ENCODE results near the gene SOCS4. TPM values are rescaled to one million over a fixed set of nuclear protein-coding genes. Genes with fewer than 3 reads are reported as not detected.

The SOCS4 gene
- total RNA-seq, 2 donors from 2014 or later: 8.2 to 9.7 TPM

DNA sequence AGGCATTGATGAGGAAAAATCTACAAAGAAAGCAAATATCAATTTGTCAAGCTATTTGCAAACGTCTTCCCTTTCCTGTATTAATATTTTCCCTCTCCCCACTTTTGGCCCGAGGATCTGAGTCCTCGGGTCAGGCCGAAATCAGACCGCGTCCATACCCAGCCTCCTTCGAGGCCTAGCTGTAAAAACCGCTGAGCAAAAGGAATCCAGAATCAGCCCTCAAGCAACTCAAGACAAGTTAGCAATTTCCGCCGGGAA, 24.1 kb downstream of the SOCS4 start:
- TF ChIP-seq POLR2AphosphoS5 (IDR thresholded peaks at IDR 0.05): no peak
- TF ChIP-seq, protein P1, sequence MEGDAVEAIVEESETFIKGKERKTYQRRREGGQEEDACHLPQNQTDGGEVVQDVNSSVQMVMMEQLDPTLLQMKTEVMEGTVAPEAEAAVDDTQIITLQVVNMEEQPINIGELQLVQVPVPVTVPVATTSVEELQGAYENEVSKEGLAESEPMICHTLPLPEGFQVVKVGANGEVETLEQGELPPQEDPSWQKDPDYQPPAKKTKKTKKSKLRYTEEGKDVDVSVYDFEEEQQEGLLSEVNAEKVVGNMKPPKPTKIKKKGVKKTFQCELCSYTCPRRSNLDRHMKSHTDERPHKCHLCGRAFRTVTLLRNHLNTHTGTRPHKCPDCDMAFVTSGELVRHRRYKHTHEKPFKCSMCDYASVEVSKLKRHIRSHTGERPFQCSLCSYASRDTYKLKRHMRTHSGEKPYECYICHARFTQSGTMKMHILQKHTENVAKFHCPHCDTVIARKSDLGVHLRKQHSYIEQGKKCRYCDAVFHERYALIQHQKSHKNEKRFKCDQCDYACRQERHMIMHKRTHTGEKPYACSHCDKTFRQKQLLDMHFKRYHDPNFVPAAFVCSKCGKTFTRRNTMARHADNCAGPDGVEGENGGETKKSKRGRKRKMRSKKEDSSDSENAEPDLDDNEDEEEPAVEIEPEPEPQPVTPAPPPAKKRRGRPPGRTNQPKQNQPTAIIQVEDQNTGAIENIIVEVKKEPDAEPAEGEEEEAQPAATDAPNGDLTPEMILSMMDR (IDR thresholded peaks at IDR 0.05): no peak
- TF ChIP-seq POLR2A (IDR thresholded peaks at IDR 0.05): no peak
- WGBS: 0% methylated on average over 10 of the region's 10 CpGs
- Histone ChIP-seq H3K27ac (peak overlapping the region; percentile 99 to 100), H3K4me1 (replicated peaks) (peaks cover 5% of the 10 kb centered on the region), H3K27me3 (replicated peaks; ENCODE audit: insufficient read depth) (no peaks in the 10 kb centered on the region), H3K4me3 (peak overlapping the region; percentile 85 to 97), H3K9me3 (no peaks in the 10 kb centered on the region), H3K36me3 (no peaks in the 10 kb centered on the region)
- DNase-seq (ENCODE audit: low spot score): no peak
- intact Hi-C loops (cut with DNase I): loop anchor here (2.0 kb wide), 1 partner anchor 24 kb away; the partner anchor contains the start of genes SOCS4 and WDHD1

DNA sequence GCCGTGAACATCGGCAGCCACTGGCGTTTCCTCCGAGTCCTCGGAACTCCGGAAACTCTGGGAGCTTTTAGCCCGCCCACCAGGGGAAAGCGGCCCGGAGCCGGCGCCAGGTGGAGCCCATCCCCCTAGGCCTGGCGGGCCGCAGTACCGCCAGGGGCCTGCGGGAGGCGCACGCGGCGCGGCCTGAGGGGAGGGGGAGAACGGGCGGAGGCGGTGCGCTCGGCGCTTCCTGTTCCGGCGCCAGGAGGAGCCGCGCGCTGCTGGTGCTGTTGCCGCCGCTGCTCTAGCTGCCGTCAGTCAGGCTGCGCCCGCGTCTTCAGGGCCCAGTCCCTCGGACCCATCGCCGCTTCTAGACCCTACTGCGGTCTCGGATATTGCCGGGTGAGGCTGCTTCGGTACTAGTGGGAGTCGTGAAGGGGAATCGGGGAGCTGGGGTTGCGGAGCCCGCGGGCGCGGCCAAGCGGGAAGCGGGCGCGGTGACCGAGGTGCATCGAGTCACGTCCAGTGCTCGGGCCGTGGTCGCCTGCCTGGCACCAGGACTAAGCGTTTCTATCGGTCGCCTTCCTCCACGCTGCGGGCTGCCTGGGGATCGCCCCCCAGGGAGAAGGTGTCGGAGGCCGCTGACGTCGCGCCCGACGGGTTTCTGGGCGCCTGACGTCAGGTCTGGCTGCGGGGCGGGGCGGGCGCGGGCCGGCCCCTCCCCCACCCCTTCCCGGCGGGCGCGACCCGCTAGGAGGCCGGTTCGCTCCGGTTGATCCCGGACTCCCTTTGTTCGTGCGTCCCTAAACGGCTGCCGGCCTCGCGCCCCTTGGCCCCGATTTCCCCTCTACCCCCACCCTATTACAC, 24.6 kb downstream of the SOCS4 start, which contains the start of gene MAPK1IP1L:
TSS of gene MAPK1IP1L (plus strand) at position 225 of the 846 bp plus-strand sequence. CDS start 10,037 bp downstream, outside the sequence.
- peaks cover 5% of the 10 kb centered on the region for H3K4me1 ChIP-seq (replicated peaks)
- no peaks in the 10 kb centered on the region for H3K9me3 ChIP-seq
- peak within 1 kb of the TSS; percentile 85 to 97 for H3K4me3 ChIP-seq
- TF ChIP-seq POLR2AphosphoS5 (IDR thresholded peaks at IDR 0.05) (peak; percentile 88), POLR2A (IDR thresholded peaks at IDR 0.05) (peak; percentile 96)
- TF ChIP-seq, protein P1 (IDR thresholded peaks at IDR 0.05): peak; percentile 99 to 100 (median 100)
- under 1% methylated on average over 78 of the region's 98 CpGs for WGBS
- H3K27ac ChIP-seq: peak within 1 kb of the TSS; percentile 99 to 100
- H3K27me3 ChIP-seq (replicated peaks; ENCODE audit: insufficient read depth): no peaks in the 10 kb centered on the region
- H3K36me3 ChIP-seq: no peaks in the 10 kb centered on the region
- intact Hi-C loops (cut with DNase I): loop anchor here (2.0 kb wide), 1 partner anchor 25 kb away; the partner anchor contains the start of genes SOCS4 and WDHD1
- peak; percentile 84 for DNase-seq (ENCODE audit: low spot score)

DNA sequence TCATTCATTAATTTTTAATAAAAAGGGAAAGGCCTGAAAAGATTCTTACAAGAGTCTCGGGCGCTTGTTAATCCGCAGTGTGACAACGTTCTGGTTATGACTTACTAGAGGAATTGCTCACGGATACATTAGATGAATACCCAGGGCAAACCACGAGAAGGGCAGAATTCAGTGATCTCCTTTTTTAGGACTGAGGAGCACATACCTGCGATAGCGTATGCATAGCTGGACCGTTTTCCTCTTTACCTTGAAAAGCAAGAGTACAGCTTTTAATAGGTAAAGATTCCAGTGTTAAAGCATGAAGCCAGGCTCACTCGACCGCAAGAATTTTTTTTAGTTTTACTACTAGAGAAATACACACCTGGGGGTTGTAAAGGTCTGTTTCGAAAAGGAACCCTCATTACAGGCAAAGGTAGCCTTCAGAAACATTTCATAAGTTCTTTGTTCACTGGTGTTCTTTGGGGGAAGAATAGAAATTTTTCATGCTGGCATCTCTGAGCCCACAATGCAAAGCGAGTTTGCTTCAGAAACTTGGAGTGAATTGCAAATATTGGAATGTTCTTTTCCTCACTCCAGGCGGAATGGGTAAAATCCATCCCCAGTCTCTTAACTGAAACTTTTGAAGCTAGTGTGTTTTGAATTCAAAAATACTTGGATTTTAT, 25.4 kb downstream of the SOCS4 start:
- Histone ChIP-seq H3K27ac (peak overlapping the region; percentile 99 to 100), H3K27me3 (replicated peaks; ENCODE audit: insufficient read depth) (no peaks in the 10 kb centered on the region), H3K4me3 (peak overlapping the region; percentile 85 to 97), H3K9me3 (no peaks in the 10 kb centered on the region), H3K4me1 (replicated peaks) (peaks cover 5% of the 10 kb centered on the region), H3K36me3 (no peaks in the 10 kb centered on the region)
- WGBS: 3% methylated on average over 14 of the region's 14 CpGs
- no peak for DNase-seq (ENCODE audit: low spot score)
- intact Hi-C loops (cut with DNase I): no loop called here
- TF ChIP-seq, protein P1 (IDR thresholded peaks at IDR 0.05): no peak
- TF ChIP-seq POLR2A (IDR thresholded peaks at IDR 0.05) (no peak), POLR2AphosphoS5 (IDR thresholded peaks at IDR 0.05) (no peak)

DNA sequence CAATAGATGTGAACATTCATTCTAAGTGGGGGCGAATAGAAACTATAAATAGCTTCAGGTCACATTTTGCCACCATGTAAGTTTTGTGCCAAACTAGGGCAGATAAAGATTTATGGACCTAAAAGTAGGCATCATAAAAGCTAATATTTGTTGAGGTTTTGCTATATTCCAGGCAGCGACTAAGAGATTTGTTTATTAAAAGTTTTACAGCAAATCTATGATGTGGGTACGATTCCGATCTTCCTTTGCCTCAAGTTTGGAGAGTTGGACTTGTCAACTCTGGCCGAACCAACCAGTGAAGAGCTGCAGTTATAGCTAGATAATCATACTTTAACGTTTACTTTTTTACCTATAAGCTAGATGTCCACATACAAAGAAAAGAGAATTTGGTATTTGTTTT, 26.0 kb downstream of the SOCS4 start:
- DNase-seq (ENCODE audit: low spot score): no peak
- Histone ChIP-seq H3K9me3 (no peaks in the 10 kb centered on the region), H3K4me3 (peak overlapping the region in 1 of 2 donors; percentile 85), H3K27ac (peak overlapping the region; percentile 99 to 100), H3K4me1 (replicated peaks) (peaks cover 5% of the 10 kb centered on the region), H3K36me3 (no peaks in the 10 kb centered on the region), H3K27me3 (replicated peaks; ENCODE audit: insufficient read depth) (no peaks in the 10 kb centered on the region)
- intact Hi-C loops (cut with DNase I): no loop called here
- peak; percentile 33 for TF ChIP-seq POLR2AphosphoS5 (IDR thresholded peaks at IDR 0.05)
- TF ChIP-seq, protein P1 (IDR thresholded peaks at IDR 0.05): no peak
- WGBS: 31% methylated on average over 6 of the region's 6 CpGs

All from prostate gland (tissue), 2 donors.